ENCODE data around the gene CEBPA.

The CEBPA gene

DNA sequence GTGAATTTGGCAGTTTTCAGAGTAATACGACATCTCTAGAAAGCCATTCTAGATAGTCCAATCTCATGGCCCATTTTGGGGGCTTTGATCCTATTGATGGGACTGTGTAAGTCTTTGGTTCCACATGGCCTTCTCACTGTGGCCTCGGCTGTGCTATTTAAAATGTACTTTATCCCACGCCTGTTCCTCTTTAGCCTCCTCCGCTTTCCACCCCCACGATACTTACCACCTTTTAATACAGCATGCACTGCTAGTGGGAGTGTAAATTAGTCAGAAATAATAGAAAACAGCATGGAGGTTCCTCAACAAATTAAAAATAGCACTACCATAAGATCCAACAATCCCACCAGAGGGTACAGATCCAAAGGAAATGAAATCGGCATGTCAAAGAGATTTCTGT is 42.8 kb upstream of the CEBPA start:
- DNase-seq: no peak
- no peaks in the 10 kb centered on the region for H3K4me1 ChIP-seq (ENCODE audit: low read length)
- H3K4me2 ChIP-seq (ENCODE audit: low read depth, low read length): no peak overlapping the region
- no peaks in the 10 kb centered on the region for H3K9me3 ChIP-seq (replicated peaks; ENCODE audit: insufficient read depth, low read length)
- no peak overlapping the region for H3K9ac ChIP-seq (ENCODE audit: low read length)
- H4K20me1 ChIP-seq (ENCODE audit: insufficient read depth, low read length): no peaks in the 10 kb centered on the region
- peaks cover 74% of the 10 kb centered on the region for H3K27me3 ChIP-seq (replicated peaks; ENCODE audit: insufficient read depth, low read length)
- no peaks in the 10 kb centered on the region for H3F3A ChIP-seq (ENCODE audit: insufficient read depth, low read length)
- H3K36me3 ChIP-seq (replicated peaks; ENCODE audit: insufficient read depth, low read length): no peaks in the 10 kb centered on the region
- TF ChIP-seq, protein P1, sequence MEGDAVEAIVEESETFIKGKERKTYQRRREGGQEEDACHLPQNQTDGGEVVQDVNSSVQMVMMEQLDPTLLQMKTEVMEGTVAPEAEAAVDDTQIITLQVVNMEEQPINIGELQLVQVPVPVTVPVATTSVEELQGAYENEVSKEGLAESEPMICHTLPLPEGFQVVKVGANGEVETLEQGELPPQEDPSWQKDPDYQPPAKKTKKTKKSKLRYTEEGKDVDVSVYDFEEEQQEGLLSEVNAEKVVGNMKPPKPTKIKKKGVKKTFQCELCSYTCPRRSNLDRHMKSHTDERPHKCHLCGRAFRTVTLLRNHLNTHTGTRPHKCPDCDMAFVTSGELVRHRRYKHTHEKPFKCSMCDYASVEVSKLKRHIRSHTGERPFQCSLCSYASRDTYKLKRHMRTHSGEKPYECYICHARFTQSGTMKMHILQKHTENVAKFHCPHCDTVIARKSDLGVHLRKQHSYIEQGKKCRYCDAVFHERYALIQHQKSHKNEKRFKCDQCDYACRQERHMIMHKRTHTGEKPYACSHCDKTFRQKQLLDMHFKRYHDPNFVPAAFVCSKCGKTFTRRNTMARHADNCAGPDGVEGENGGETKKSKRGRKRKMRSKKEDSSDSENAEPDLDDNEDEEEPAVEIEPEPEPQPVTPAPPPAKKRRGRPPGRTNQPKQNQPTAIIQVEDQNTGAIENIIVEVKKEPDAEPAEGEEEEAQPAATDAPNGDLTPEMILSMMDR (IDR thresholded peaks at IDR 0.05; ENCODE audit: low read length): no peak
- TF ChIP-seq EZH2phosphoT487 (IDR thresholded peaks at IDR 0.05; ENCODE audit: low read length): no peak
- no peak overlapping the region for H3K4me3 ChIP-seq (ENCODE audit: low read length)
- no peak overlapping the region for H2AFZ ChIP-seq (ENCODE audit: low read length)
- H3K9me2 ChIP-seq (replicated peaks; ENCODE audit: insufficient read depth, low read length): no peaks in the 10 kb centered on the region
- H3K79me2 ChIP-seq (ENCODE audit: low read length): no peaks in the 10 kb centered on the region
- H3K27ac ChIP-seq (ENCODE audit: low read length): no peak overlapping the region

- Histone ChIP-seq H3K9me2 (replicated peaks; ENCODE audit: insufficient read depth, low read length) (no peaks in the 10 kb centered on the region), H3K79me2 (ENCODE audit: low read length) (no peaks in the 10 kb centered on the region), H3K4me1 (ENCODE audit: low read length) (no peaks in the 10 kb centered on the region), H3F3A (ENCODE audit: insufficient read depth, low read length) (no peaks in the 10 kb centered on the region), H3K27ac (ENCODE audit: low read length) (no peak overlapping the region), H3K4me3 (ENCODE audit: low read length) (no peak overlapping the region), H2AFZ (ENCODE audit: low read length) (no peak overlapping the region), H4K20me1 (ENCODE audit: insufficient read depth, low read length) (no peaks in the 10 kb centered on the region), H3K27me3 (replicated peaks; ENCODE audit: insufficient read depth, low read length) (peaks cover 72% of the 10 kb centered on the region), H3K9me3 (replicated peaks; ENCODE audit: insufficient read depth, low read length) (no peaks in the 10 kb centered on the region), H3K9ac (ENCODE audit: low read length) (no peak overlapping the region), H3K4me2 (ENCODE audit: low read depth, low read length) (no peak overlapping the region), H3K36me3 (replicated peaks; ENCODE audit: insufficient read depth, low read length) (no peaks in the 10 kb centered on the region)
- TF ChIP-seq EZH2 (optimal IDR thresholded peaks at IDR 0.05; ENCODE audit: low read depth, low read length): no peak
- TF ChIP-seq, protein P1 (IDR thresholded peaks at IDR 0.05; ENCODE audit: low read length): no peak
- TF ChIP-seq EZH2phosphoT487 (IDR thresholded peaks at IDR 0.05; ENCODE audit: low read length): no peak
- no peak for DNase-seq
These were observed 42.2 kb upstream of the CEBPA start for GRCh38 chr19:33344573-33344925.

DNA sequence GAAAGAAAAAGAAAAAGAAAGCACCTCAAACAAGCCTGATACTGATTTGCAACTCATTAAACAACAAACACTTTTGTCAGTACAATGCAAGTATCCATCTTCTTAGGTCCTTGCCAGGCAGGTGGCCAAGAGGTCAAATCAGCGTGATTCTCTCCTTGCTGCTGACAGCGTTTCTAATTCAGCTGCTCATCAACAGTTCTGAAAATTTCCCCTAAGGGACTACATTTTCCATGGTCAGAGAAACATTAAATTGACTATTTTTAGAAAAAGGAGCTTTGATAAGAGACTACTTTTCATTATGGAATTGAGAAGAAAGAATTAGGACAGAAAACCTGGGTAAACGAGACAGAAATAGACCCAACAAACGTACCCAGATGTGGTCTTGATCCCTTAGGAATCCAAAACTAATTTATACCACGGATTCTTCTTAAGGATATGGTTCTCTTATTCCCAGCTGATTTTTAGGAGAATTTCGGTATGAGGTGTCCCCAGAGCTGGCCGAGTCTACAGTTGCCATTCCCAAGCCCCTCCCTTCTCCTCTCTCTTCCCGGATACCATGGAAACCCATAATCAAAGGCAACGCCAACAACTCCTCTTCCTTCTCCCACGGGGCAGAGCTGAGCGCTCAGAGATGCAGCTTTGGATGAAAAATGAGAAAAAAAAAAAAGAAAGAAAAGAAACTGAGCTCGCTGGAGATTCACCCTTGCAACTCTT is 41.7 kb upstream of the CEBPA start:
- Histone ChIP-seq H3K36me3 (replicated peaks; ENCODE audit: insufficient read depth, low read length) (no peaks in the 10 kb centered on the region), H3K9me3 (replicated peaks; ENCODE audit: insufficient read depth, low read length) (no peaks in the 10 kb centered on the region), H2AFZ (ENCODE audit: low read length) (no peak overlapping the region), H3K4me3 (ENCODE audit: low read length) (no peak overlapping the region), H3K9ac (ENCODE audit: low read length) (no peak overlapping the region), H4K20me1 (ENCODE audit: insufficient read depth, low read length) (no peaks in the 10 kb centered on the region), H3K27ac (ENCODE audit: low read length) (no peak overlapping the region), H3K79me2 (ENCODE audit: low read length) (no peaks in the 10 kb centered on the region), H3F3A (ENCODE audit: insufficient read depth, low read length) (no peaks in the 10 kb centered on the region), H3K4me2 (ENCODE audit: low read depth, low read length) (no peak overlapping the region), H3K9me2 (replicated peaks; ENCODE audit: insufficient read depth, low read length) (no peaks in the 10 kb centered on the region), H3K27me3 (replicated peaks; ENCODE audit: insufficient read depth, low read length) (peaks cover 72% of the 10 kb centered on the region), H3K4me1 (ENCODE audit: low read length) (no peaks in the 10 kb centered on the region)
- TF ChIP-seq, protein P1 (IDR thresholded peaks at IDR 0.05; ENCODE audit: low read length): no peak
- TF ChIP-seq EZH2phosphoT487 (IDR thresholded peaks at IDR 0.05; ENCODE audit: low read length) (no peak), EZH2 (optimal IDR thresholded peaks at IDR 0.05; ENCODE audit: low read depth, low read length) (no peak)
- DNase-seq: no peak
